HTR-8/SVneo (cell line): ENCODE measurements around the gene IL7R.
"Not testable (repeated sequence)": the region's sequence is repeated elsewhere in the genome, so short reads cannot be mapped to it uniquely, and the experiment has no call there.

Source experiments
- DNase-seq: peaks from one replicate; pipeline ENCODE4 v3.0.0; 2011; ENCODE audit warnings: low spot score, mixed read lengths; ENCODE audit not compliant: insufficient read length
- FAIRE-seq: peaks from 2 replicates; lab custom pipeline; 2011; peaks lifted over from hg19 to GRCh38; lab: Jason Lieb, UNC

Gene IL7R

GRCh38 chr5:35863159-35863558, 6.5 kb downstream of the IL7R start:
- FAIRE-seq = peak; percentile 26
- DNase-seq = no peak

- no peak for FAIRE-seq
- no peak for DNase-seq
Measured at GRCh38 chr5:35867998-35868397, 11.3 kb downstream of the IL7R start.

- DNase-seq (no peak), FAIRE-seq (no peak)
Measured at GRCh38 chr5:35869685-35870277, 13.1 kb downstream of the IL7R start.

GRCh38 chr5:35870605-35871004, 13.9 kb downstream of the IL7R start:
- peak; percentile 64 for FAIRE-seq
- DNase-seq = no peak

GRCh38 chr5:35876454-35876853, 19.8 kb downstream of the IL7R start:
- FAIRE-seq (no peak), DNase-seq (no peak)

GRCh38 chr5:35876922-35877321, 20.2 kb downstream of the IL7R start:
- DNase-seq = peak; percentile 61
- FAIRE-seq = no peak

- FAIRE-seq (no peak), DNase-seq (no peak)
Measured at GRCh38 chr5:35877655-35878054, 21.0 kb downstream of the IL7R start.

- DNase-seq (no peak), FAIRE-seq (no peak)
Measured at GRCh38 chr5:35878079-35878478, 21.4 kb downstream of the IL7R start.

- FAIRE-seq (no peak), DNase-seq (no peak)
Measured at GRCh38 chr5:35879096-35879495, 22.4 kb downstream of the IL7R start.

- FAIRE-seq (no peak), DNase-seq (no peak)
Measured at GRCh38 chr5:35879649-35880048, 23.0 kb downstream of the IL7R start.

- FAIRE-seq = no peak
Measured at GRCh38 chr5:35880156-35880555, 23.5 kb downstream of the IL7R start.

GRCh38 chr5:35881758-35882157, 25.1 kb downstream of the IL7R start:
- FAIRE-seq (peak; percentile 69), DNase-seq (no peak)

More at GRCh38 chr5:35880156-35880555, 23.5 kb downstream of the IL7R start:
- DNase-seq = no peak

GRCh38 chr5:35884191-35884769, 27.6 kb downstream of the IL7R start:
- FAIRE-seq = peak; percentile 99
- DNase-seq = peak; percentile 93

- FAIRE-seq = no peak
- no peak for DNase-seq
Measured at GRCh38 chr5:35884773-35885172, 28.1 kb downstream of the IL7R start.

GRCh38 chr5:35886381-35886780, 29.7 kb downstream of the IL7R start:
- no peak for DNase-seq
- FAIRE-seq = no peak

GRCh38 chr5:35887321-35888100, 30.8 kb downstream of the IL7R start:
- FAIRE-seq (peak; percentile 80), DNase-seq (no peak)

GRCh38 chr5:35890021-35891020, 33.6 kb downstream of the IL7R start:
- FAIRE-seq (peak; percentile 44), DNase-seq (no peak)

GRCh38 chr5:35892799-35893198, 36.1 kb downstream of the IL7R start:
- FAIRE-seq, DNase-seq: not testable (repeated sequence)

- FAIRE-seq = no peak
- no peak for DNase-seq
Measured at GRCh38 chr5:35894131-35894530, 37.4 kb downstream of the IL7R start.

- DNase-seq (no peak), FAIRE-seq (peak; percentile 67)
Measured at GRCh38 chr5:35898952-35899660, 42.4 kb downstream of the IL7R start.
